ENCODE data around the gene CRNKL1. TPM values are rescaled to one million over a fixed set of nuclear protein-coding genes. Genes with fewer than 3 reads are reported as not detected.

The CRNKL1 gene
- total RNA-seq, 1 donor from 2014 or later: 31.5 TPM

- no peak overlapping the region for H3K27ac Mint-ChIP-seq
- H3K4me3 Mint-ChIP-seq (ENCODE audit: low read depth): no peak overlapping the region
- no peak for TF ChIP-seq CTCF (IDR thresholded peaks at IDR 0.05; ENCODE audit: unreplicated experiment)
- H3K36me3 Mint-ChIP-seq (ENCODE audit: insufficient read depth): peaks cover 2% of the 10 kb centered on the region
- peaks cover 11% of the 10 kb centered on the region for H3K4me1 Mint-ChIP-seq (ENCODE audit: low read depth)
- no peaks in the 10 kb centered on the region for H3K9me3 Mint-ChIP-seq (ENCODE audit: low read depth)
- no peak for DNase-seq (ENCODE audit: low spot score, unreplicated experiment)
- no peaks in the 10 kb centered on the region for H3K27me3 Mint-ChIP-seq
These were observed 61.0 kb downstream of the CRNKL1 start for GRCh38 chr20:19991308-19991707.

GRCh38 chr20:19990850-19991249, 61.4 kb downstream of the CRNKL1 start:
- DNase-seq (ENCODE audit: low spot score, unreplicated experiment): no peak
- no peak overlapping the region for H3K27ac Mint-ChIP-seq
- no peaks in the 10 kb centered on the region for H3K27me3 Mint-ChIP-seq
- H3K36me3 Mint-ChIP-seq (ENCODE audit: insufficient read depth): peaks cover 3% of the 10 kb centered on the region
- H3K4me1 Mint-ChIP-seq (ENCODE audit: low read depth): peaks cover 11% of the 10 kb centered on the region
- H3K4me3 Mint-ChIP-seq (ENCODE audit: low read depth): no peak overlapping the region
- TF ChIP-seq CTCF (IDR thresholded peaks at IDR 0.05; ENCODE audit: unreplicated experiment): no peak
- no peaks in the 10 kb centered on the region for H3K9me3 Mint-ChIP-seq (ENCODE audit: low read depth)

- Mint-ChIP-seq H3K27ac (no peak overlapping the region), H3K4me3 (ENCODE audit: low read depth) (no peak overlapping the region), H3K4me1 (ENCODE audit: low read depth) (no peaks in the 10 kb centered on the region), H3K9me3 (ENCODE audit: low read depth) (peaks cover 3% of the 10 kb centered on the region), H3K36me3 (ENCODE audit: insufficient read depth) (peaks cover 4% of the 10 kb centered on the region), H3K27me3 (no peaks in the 10 kb centered on the region)
- no peak for DNase-seq (ENCODE audit: low spot score, unreplicated experiment)
- no peak for TF ChIP-seq CTCF (IDR thresholded peaks at IDR 0.05; ENCODE audit: unreplicated experiment)
These were observed 65.2 kb downstream of the CRNKL1 start for GRCh38 chr20:19987046-19987445.

- no peaks in the 10 kb centered on the region for H3K4me1 Mint-ChIP-seq (ENCODE audit: low read depth)
- DNase-seq (ENCODE audit: low spot score, unreplicated experiment): no peak
- TF ChIP-seq CTCF (IDR thresholded peaks at IDR 0.05; ENCODE audit: unreplicated experiment): no peak
- no peak overlapping the region for H3K27ac Mint-ChIP-seq
- peaks cover 3% of the 10 kb centered on the region for H3K9me3 Mint-ChIP-seq (ENCODE audit: low read depth)
- H3K4me3 Mint-ChIP-seq (ENCODE audit: low read depth): no peak overlapping the region
- H3K27me3 Mint-ChIP-seq: no peaks in the 10 kb centered on the region
- peaks cover 4% of the 10 kb centered on the region for H3K36me3 Mint-ChIP-seq (ENCODE audit: insufficient read depth)
These were observed 65.8 kb downstream of the CRNKL1 start for GRCh38 chr20:19986419-19986818.

Other genes starting within 250 kb of the CRNKL1 start
- 38.1 and 40.8 TPM in 2 replicates for gene NAA20, start 35.1 kb downstream of the CRNKL1 start, total RNA-seq
- gene CFAP61, start 66 bp upstream of the CRNKL1 start, total RNA-seq: 2.2 and 2.6 TPM in 2 replicates